HG02798 (cell line): ENCODE results near the gene TOMM34.

ENCODE experiments used
- ATAC-seq: cut with Tn5 transposase; IDR thresholded peaks from one replicate; pipeline ENCODE4 v1.9.1; 2021; ENCODE audit warnings: mild to moderate bottlenecking; ENCODE audit not compliant: unreplicated experiment, poor library complexity

The TOMM34 gene

GRCh38 chr20:44900231-44900854 lies 59.9 kb downstream of the TOMM34 start:
- no peak for ATAC-seq

GRCh38 chr20:44897133-44897532 lies 63.1 kb downstream of the TOMM34 start:
- no peak for ATAC-seq

GRCh38 chr20:44896583-44896982 lies 63.6 kb downstream of the TOMM34 start:
- no peak for ATAC-seq

GRCh38 chr20:44894959-44895358 lies 65.2 kb downstream of the TOMM34 start:
- no peak for ATAC-seq
